Neural cell (in vitro differentiated cells): ENCODE data around the gene SPOP.

ENCODE experiments used
- CTCF ChIP-seq: fragments of 450-650 bp; IDR thresholded peaks from 2 replicates; pipeline ENCODE4 v1.5.1; 2014; ENCODE audit warnings: antibody characterized with exemption, mild to moderate bottlenecking, moderate library complexity; ENCODE audit not compliant: poor library complexity, severe bottlenecking
- EP300 ChIP-seq: fragments of 450-650 bp; conservative IDR thresholded peaks from 2 replicates; pipeline ENCODE4 v1.6.1; 2014; ENCODE audit warnings: antibody characterized with exemption, mild to moderate bottlenecking, moderate library complexity; ENCODE audit not compliant: poor library complexity, severe bottlenecking
- MXI1 ChIP-seq: fragments of 450-650 bp; conservative IDR thresholded peaks from 2 replicates; pipeline ENCODE4 v1.6.1; 2014; ENCODE audit warnings: antibody characterized with exemption, mild to moderate bottlenecking; ENCODE audit not compliant: poor library complexity, severe bottlenecking
- POLR2AphosphoS5 ChIP-seq: IDR thresholded peaks from 2 replicates; pipeline ENCODE4 v1.6.1; 2012
- RAD21 ChIP-seq: fragments of 450-650 bp; conservative IDR thresholded peaks from 2 replicates; pipeline ENCODE4 v1.6.1; 2014; ENCODE audit warnings: antibody characterized with exemption, mild to moderate bottlenecking, moderate library complexity
- SMC3 ChIP-seq: fragments of 450-650 bp; conservative IDR thresholded peaks from 2 replicates; pipeline ENCODE4 v1.6.1; 2014; ENCODE audit warnings: antibody characterized with exemption, mild to moderate bottlenecking, moderate library complexity; ENCODE audit not compliant: poor library complexity
- TAF1 ChIP-seq: IDR thresholded peaks from 2 replicates; pipeline ENCODE4 v1.6.1; 2012; ENCODE audit warnings: low read depth

GRCh38 chr17:49610883-49611584 is 66.9 kb downstream of the SPOP start:
- TF ChIP-seq CTCF (no peak), POLR2AphosphoS5 (no peak), TAF1 (no peak), MXI1 (no peak), RAD21 (no peak), EP300 (no peak), SMC3 (no peak)
